K562 (cell line): ENCODE results near the gene RGS6. TPM values are rescaled to one million over a fixed set of nuclear protein-coding genes. Genes with fewer than 3 reads are reported as not detected.

ENCODE experiments used
- ATAC-seq: fragments of 200-7000 bp; cut with Tn5 transposase; 3 replicates; pipeline ENCODE4 v1.9.1; 2020; ENCODE audit warnings: moderate library complexity
- BruUV-seq: library from RNA; stranded (reverse); fragments of 400-500 nt; replicated peaks from 2 replicates; lab custom pipeline; 2021; lab: Mats Ljungman, UMichigan
- CTCF ChIA-PET: fragments of 300-600 bp; formaldehyde crosslinking; extraction: SDS; loops from one replicate; lab custom pipeline; 2021; ENCODE audit warnings: low intra/inter-chr PET ratio; lab: Yijun Ruan, JAX
- POLR2A ChIA-PET: fragments of 300-600, 350-650 bp; sonication (Branson Sonifier 250); formaldehyde crosslinking; extraction: SDS; loops from one replicate; lab custom pipeline; 2021; ENCODE audit warnings: antibody characterized with exemption, inconsistent platforms; lab: Yijun Ruan, JAX
- DNase-seq, 4 experiments: peaks; one replicate each; pipeline versions ENCODE4 v3.0.0 to v3.0.0-alpha.2; 2011 to 2018; ENCODE audit warnings: low spot score in 3 of 4, mixed read lengths in 3 of 4; ENCODE audit errors: extremely low read depth in 1 of 4
- FAIRE-seq: peaks from 2 replicates; lab custom pipeline; 2011; peaks lifted over from hg19 to GRCh38; lab: Jason Lieb, UNC
- H2AFZ ChIP-seq: 2 replicates; pipeline ENCODE4 v1.6.0; 2011; ENCODE audit warnings: low read depth, low read length, control low read depth, inconsistent platforms
- H3K27ac ChIP-seq: fragments of 200-600 bp; 3 replicates; pipeline ENCODE4 v1.8.0; 2011; ENCODE audit warnings: low read depth, mild to moderate bottlenecking, control low read depth, inconsistent platforms, low read length, moderate library complexity, mixed read lengths; ENCODE audit errors: extremely low read depth
- H3K27me3 ChIP-seq, 2 experiments: fragments of 300-600 bp in 1 of 2; 2 replicates in 1 of 2; 3 replicates in 1 of 2; pipeline versions ENCODE4 v1.6.0 to v1.8.0; 2011; ENCODE audit warnings: inconsistent platforms in 2 of 2, low read length in 2 of 2, mild to moderate bottlenecking in 1 of 2, mixed read lengths in 1 of 2, moderate library complexity in 1 of 2; ENCODE audit not compliant: control insufficient read depth in 2 of 2, insufficient read depth in 2 of 2
- H3K36me3 ChIP-seq: fragments of 300-600 bp; 3 replicates; pipeline ENCODE4 v1.8.0; 2011; ENCODE audit warnings: mild to moderate bottlenecking, low read length, inconsistent platforms; ENCODE audit not compliant: control insufficient read depth, insufficient read depth
- H3K4me1 ChIP-seq, 2 experiments: fragments of 200-600 bp in 1 of 2; replicated peaks in 1 of 2; 2 replicates in 1 of 2; 3 replicates in 1 of 2; pipeline versions ENCODE4 v1.5.1 to v1.8.0; 2011; ENCODE audit warnings: inconsistent platforms in 2 of 2, low read length in 2 of 2, mild to moderate bottlenecking in 1 of 2, mixed read lengths in 1 of 2, moderate library complexity in 1 of 2; ENCODE audit not compliant: control insufficient read depth in 2 of 2, insufficient read depth in 2 of 2
- H3K4me2 ChIP-seq: 2 replicates; pipeline ENCODE4 v1.6.1; 2011; ENCODE audit warnings: low read length, control low read depth, inconsistent platforms, mixed read lengths; ENCODE audit not compliant: insufficient read depth
- H3K4me3 ChIP-seq: fragments of 200-600 bp; sonication (generic), shearing (Covaris generic); 2 replicates; pipeline ENCODE4 v1.5.1; 2016; ENCODE audit warnings: control low read depth, inconsistent platforms
- H3K79me2 ChIP-seq: fragments of 200-600 bp; 3 replicates; pipeline ENCODE4 v1.8.0; 2011; ENCODE audit warnings: low read length, inconsistent platforms; ENCODE audit not compliant: control insufficient read depth, insufficient read depth
- H3K9ac ChIP-seq, 2 experiments: 2 replicates each; pipeline versions ENCODE4 v1.6.0 to v1.6.1; 2011; ENCODE audit warnings: low read depth in 2 of 2, low read length in 2 of 2, control low read depth in 1 of 2, inconsistent platforms in 1 of 2, mild to moderate bottlenecking in 1 of 2, mixed read lengths in 1 of 2; ENCODE audit not compliant: insufficient read depth in 1 of 2
- H3K9me1 ChIP-seq: one replicate; pipeline ENCODE4 v1.6.0; 2011; ENCODE audit warnings: inconsistent platforms, mild to moderate bottlenecking, low read length, moderate library complexity; ENCODE audit not compliant: control insufficient read depth, insufficient read depth
- H3K9me3 ChIP-seq: replicated peaks from 2 replicates; pipeline ENCODE4 v1.5.1; 2011; ENCODE audit warnings: low read depth, low read length, inconsistent platforms; ENCODE audit not compliant: control insufficient read depth, insufficient read depth
- H4K20me1 ChIP-seq: replicated peaks from 2 replicates; pipeline ENCODE4 v1.6.1; 2011; ENCODE audit warnings: low read length, inconsistent platforms, mixed read lengths; ENCODE audit not compliant: control insufficient read depth, insufficient read depth
- CEBPZ ChIP-seq: fragments of 150-350 bp; IDR thresholded peaks from 2 replicates; pipeline ENCODE4 v1.6.1; 2014; ENCODE audit warnings: low read depth, mild to moderate bottlenecking, low read length, borderline replicate concordance
- CHAMP1 ChIP-seq: fragments of 450-650 bp; IDR thresholded peaks from 2 replicates; pipeline ENCODE4 v1.6.1; 2016; ENCODE audit warnings: mild to moderate bottlenecking
- FOS ChIP-seq: IDR thresholded peaks from 3 replicates; pipeline ENCODE4 v1.6.1; 2011; ENCODE audit not compliant: insufficient read length; ENCODE audit errors: extremely low read depth
- HCFC1 ChIP-seq: IDR thresholded peaks from 2 replicates; pipeline ENCODE4 v1.6.1; 2012; ENCODE audit warnings: low read depth, low read length, improper control_type of control experiment
- NCOR1 ChIP-seq: fragments of 450-650 bp; IDR thresholded peaks from 2 replicates; pipeline ENCODE4 v1.6.1; 2016; ENCODE audit warnings: mild to moderate bottlenecking, moderate library complexity
- NFRKB ChIP-seq: fragments of 450-650 bp; IDR thresholded peaks from 2 replicates; pipeline ENCODE4 v1.6.1; 2016; ENCODE audit warnings: low read depth
- NFYB ChIP-seq: IDR thresholded peaks from 2 replicates; pipeline ENCODE4 v1.6.1; 2011; ENCODE audit warnings: mild to moderate bottlenecking, moderate library complexity; ENCODE audit not compliant: insufficient read length; ENCODE audit errors: extremely low read depth
- RAD51 ChIP-seq: fragments of 450-650 bp; IDR thresholded peaks from 2 replicates; pipeline ENCODE4 v1.7.1; 2016; ENCODE audit warnings: low read depth, mild to moderate bottlenecking, borderline replicate concordance
- SIRT6 ChIP-seq: IDR thresholded peaks from one replicate; pipeline ENCODE4 v1.6.1; 2012; ENCODE audit warnings: low read depth, mild to moderate bottlenecking, control low read depth, inconsistent platforms, low read length, moderate library complexity
- USF2 ChIP-seq: sonication (generic); formaldehyde crosslinking; IDR thresholded peaks from 2 replicates; pipeline ENCODE4 v1.5.0; 2020; ENCODE audit warnings: missing genetic modification reagents
- ZBTB33 ChIP-seq: sonication (generic); formaldehyde crosslinking; IDR thresholded peaks from 2 replicates; pipeline ENCODE4 v1.8.1; 2023; ENCODE audit warnings: mild to moderate bottlenecking, missing genetic modification reagents
- ZNF699 ChIP-seq: fragments of 250-450 bp; sonication (Bioruptor Pico); IDR thresholded peaks from 2 replicates; pipeline ENCODE4 v1.8.0; 2021; ENCODE audit warnings: mild to moderate bottlenecking, moderate library complexity; ENCODE audit not compliant: insufficient replicate concordance
- WGBS: fragments of 100-300 bp; shearing (Covaris generic); methylation state at CpG from one replicate; pipeline ENCODE4 v1.1.6; 2016; ENCODE audit warnings: low coverage, mixed read lengths; ENCODE audit not compliant: insufficient coverage; ENCODE audit errors: missing lambda C conversion rate; 5-methylcytosine and 5-hydroxymethylcytosine counted together
- in situ Hi-C: fragments of 300-500 bp; cut with MboI; formaldehyde crosslinking; loops from 4 replicates; pipeline ENCODE4 v1.15.0; 2018; ENCODE audit warnings: inconsistent platforms, mixed read lengths
- intact Hi-C: fragments of 100-400 bp; cut with micrococcal nuclease; formaldehyde crosslinking; loops from 2 replicates; pipeline ENCODE4 v1.14.2; 2022
- polyA plus RNA-seq, 8 experiments: library from polyadenylated mRNA; depleted of rRNA in 4 of 8; stranded (reverse) in 5 of 8; unstranded in 3 of 8; fragments of >200 nt; fragmentation: Nextera tagmentation in 2 of 8; fragmentation: Illumina TruSeq in 1 of 8; extraction: Ambion mirVana in 2 of 8; extraction: Trizol in 1 of 8; gene quantifications; 2 replicates each; pipeline versions ENCODE4 v1.2.1 to v1.2.3, GENCODE V29; 2011 to 2014; ENCODE audit warnings: inconsistent platforms in 1 of 8, missing spikeins in 1 of 8
- total RNA-seq, 7 experiments: library from RNA; depleted of rRNA in 6 of 7; stranded (reverse); fragments of >200 nt in 6 of 7; fragmentation: Illumina TruSeq in 2 of 7; extraction: Trizol in 2 of 7; gene quantifications; 2 replicates each; pipeline versions ENCODE4 v1.2.1 to v1.2.3, GENCODE V29; 2011 to 2021; ENCODE audit warnings: low replicate concordance in 1 of 7

Gene RGS6
- total and polyA plus RNA-seq, 9 of the 15 experiments (the other 6 are each of a cell fraction or from before 2014, with no cell fraction given) = not detected

DNA sequence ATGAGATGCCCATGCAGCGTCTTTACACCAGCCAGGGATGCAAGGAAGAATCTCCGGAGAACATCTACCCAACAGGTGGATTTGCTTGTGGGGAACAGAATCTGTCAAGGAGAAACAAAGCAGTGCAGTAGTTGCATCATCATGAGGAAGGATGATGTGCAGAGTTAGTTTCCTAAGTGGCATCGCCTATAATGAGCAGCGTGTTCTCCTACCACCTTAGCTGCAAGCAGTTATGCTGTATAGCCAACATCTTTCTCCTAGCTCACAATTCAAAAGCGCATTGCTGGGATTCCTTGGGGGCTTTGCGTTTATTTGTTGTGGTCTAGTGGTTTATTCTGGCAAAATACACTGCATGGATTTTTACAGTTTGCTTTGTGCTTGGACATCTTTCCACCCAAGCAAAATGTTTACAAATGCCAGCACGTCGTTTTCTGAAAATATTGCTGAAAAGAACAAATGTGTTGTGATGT, 233.0 kb downstream of the RGS6 start (continued):
- TF ChIP-seq ZBTB33 (CRISPR knock-in tag) = no peak

DNA sequence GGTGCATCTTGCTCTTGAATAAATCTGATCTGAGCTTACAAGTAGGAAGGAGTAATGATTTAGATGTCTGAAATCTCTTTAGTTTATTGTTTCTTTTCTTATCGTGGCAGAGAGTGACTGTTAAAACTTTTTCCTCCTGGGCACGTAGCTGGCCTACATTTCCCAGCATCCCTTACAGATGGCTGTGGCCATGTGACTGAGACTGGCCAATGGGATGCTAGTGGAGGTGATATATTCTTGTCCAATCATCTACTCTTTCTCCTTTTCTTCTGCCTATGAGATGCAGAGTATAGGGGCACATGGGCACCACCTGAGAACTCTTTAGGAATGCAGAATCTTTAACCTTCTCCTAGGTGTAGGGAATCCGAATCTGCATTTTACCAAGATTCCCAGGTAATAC, 237.3 kb downstream of the RGS6 start:
- BruUV-seq = no TSS peak
- in situ Hi-C loops = no loop called here
- DNase-seq = peak; percentile 1 to 18 (median 14)
- CTCF ChIA-PET = no interaction called here
- POLR2A ChIA-PET = interaction anchor here (0.5 kb wide), 1 partner anchor 8 kb away, joined by 3 read pairs; no protein-coding TSS in a partner anchor
- Histone ChIP-seq H3K4me3 (no peak overlapping the region), H4K20me1 (no peaks in the 10 kb centered on the region), H3K27ac (no peak overlapping the region), H3K79me2 (no peaks in the 10 kb centered on the region), H3K9me1 (no peaks in the 10 kb centered on the region), H3K9me3 (no peaks in the 10 kb centered on the region), H3K36me3 (no peaks in the 10 kb centered on the region), H3K4me2 (no peak overlapping the region), H3K9ac (no peak overlapping the region)
- WGBS = 0% methylated on average over 3 of the region's 3 CpGs
- TF ChIP-seq CHAMP1 (no peak), SIRT6 (no peak), NCOR1 (no peak), NFRKB (no peak), HCFC1 (peak; percentile 55), USF2 (CRISPR knock-in tag) (peak; percentile 82), RAD51 (peak; percentile 64; the same call in 1 of the 2 replicates), FOS (peak; percentile 39), CEBPZ (no peak), NFYB (peak; percentile 77), ZNF699 (CRISPR knock-in tag) (no peak)
- TF ChIP-seq, all 486 proteins: peak for 5
- Histone ChIP-seq H3K4me1 (no peaks in the 10 kb centered on the region), H2AFZ (no peak overlapping the region), H3K27me3 (no peaks in the 10 kb centered on the region)
- intact Hi-C loops = no loop called here
- FAIRE-seq = no peak
- no peak for ATAC-seq
